K562 (cell line): ENCODE results near the gene MAP2K7. TPM values are rescaled to one million over a fixed set of nuclear protein-coding genes. Genes with fewer than 3 reads are reported as not detected.

Experiments used
- CBFB ChIP-seq: sonication (generic); formaldehyde crosslinking; IDR thresholded peaks from 2 replicates; pipeline ENCODE4 v1.4.0; 2020; ENCODE audit warnings: mild to moderate bottlenecking, missing genetic modification reagents
- CREB3 ChIP-seq: fragments of 450-650 bp; conservative IDR thresholded peaks from 2 replicates; pipeline ENCODE4 v1.6.1; 2016; ENCODE audit warnings: missing genetic modification characterization, low read depth, mild to moderate bottlenecking, missing compliant biosample characterization, moderate library complexity
- CREB5 ChIP-seq: fragments of 250-450 bp; sonication (Bioruptor Pico); IDR thresholded peaks from 2 replicates; pipeline ENCODE4 v1.5.0; 2020; ENCODE audit warnings: mild to moderate bottlenecking
- DIDO1 ChIP-seq: fragments of 450-650 bp; IDR thresholded peaks from 2 replicates; pipeline ENCODE4 v1.6.1; 2016; ENCODE audit warnings: low read depth, missing biosample characterization, missing genetic modification characterization
- ESRRA ChIP-seq: fragments of 450-650 bp; IDR thresholded peaks from 2 replicates; pipeline ENCODE4 v1.6.1; 2014; ENCODE audit warnings: low read depth, mild to moderate bottlenecking, moderate library complexity, borderline replicate concordance
- HIVEP1 ChIP-seq: fragments of 250-450 bp; sonication (Bioruptor Pico); IDR thresholded peaks from 2 replicates; pipeline ENCODE4 v1.4.0; 2020; ENCODE audit warnings: mild to moderate bottlenecking
- IRF2 ChIP-seq: sonication (generic); formaldehyde crosslinking; IDR thresholded peaks from 2 replicates; pipeline ENCODE4 v1.8.1; 2022; ENCODE audit warnings: mild to moderate bottlenecking, missing genetic modification reagents
- PATZ1 ChIP-seq: fragments of 250-450 bp; sonication (Bioruptor Pico); IDR thresholded peaks from 2 replicates; pipeline ENCODE4 v1.5.0; 2020; ENCODE audit warnings: mild to moderate bottlenecking, borderline replicate concordance
- SMARCC2 ChIP-seq: fragments of 450-650 bp; IDR thresholded peaks from 2 replicates; pipeline ENCODE4 v1.6.1; 2017; ENCODE audit warnings: antibody characterized with exemption, moderate library complexity, mild to moderate bottlenecking, low read depth
- STAT5A ChIP-seq: IDR thresholded peaks from 2 replicates; pipeline ENCODE4 v1.6.1; 2012; ENCODE audit warnings: low read length, inconsistent platforms, borderline replicate concordance
- THRAP3 ChIP-seq: fragments of 450-650 bp; IDR thresholded peaks from 2 replicates; pipeline ENCODE4 v1.6.1; 2016; ENCODE audit warnings: mild to moderate bottlenecking, inconsistent platforms, borderline replicate concordance
- USF2 ChIP-seq: sonication (generic); formaldehyde crosslinking; IDR thresholded peaks from 2 replicates; pipeline ENCODE4 v1.5.0; 2020; ENCODE audit warnings: missing genetic modification reagents
- ZNF133 ChIP-seq: fragments of 250-450 bp; sonication (Bioruptor Pico); IDR thresholded peaks from 2 replicates; pipeline ENCODE4 v1.4.0; 2020; ENCODE audit warnings: mild to moderate bottlenecking
- ZNF24 ChIP-seq: fragments of 450-650 bp; IDR thresholded peaks from 2 replicates; pipeline ENCODE4 v1.6.1; 2016
- polyA plus RNA-seq, 8 experiments: library from polyadenylated mRNA; depleted of rRNA in 4 of 8; stranded (reverse) in 5 of 8; unstranded in 3 of 8; fragments of >200 nt; fragmentation: Nextera tagmentation in 2 of 8; fragmentation: Illumina TruSeq in 1 of 8; extraction: Ambion mirVana in 2 of 8; extraction: Trizol in 1 of 8; gene quantifications; 2 replicates each; pipeline versions ENCODE4 v1.2.1 to v1.2.3, GENCODE V29; 2011 to 2014; ENCODE audit warnings: inconsistent platforms in 1 of 8, missing spikeins in 1 of 8
- total RNA-seq, 7 experiments: library from RNA; depleted of rRNA in 6 of 7; stranded (reverse); fragments of >200 nt in 6 of 7; fragmentation: Illumina TruSeq in 2 of 7; extraction: Trizol in 2 of 7; gene quantifications; 2 replicates each; pipeline versions ENCODE4 v1.2.1 to v1.2.3, GENCODE V29; 2011 to 2021; ENCODE audit warnings: low replicate concordance in 1 of 7
- TF ChIP-seq, protein P1 (sequence below): fragments of 250-450 bp; sonication (Bioruptor Pico); IDR thresholded peaks from 2 replicates; pipeline ENCODE4 v1.8.0; 2021; ENCODE audit warnings: moderate library complexity, mild to moderate bottlenecking, inconsistent platforms
- TF ChIP-seq, protein P2 (sequence below): fragments of 450-650 bp; IDR thresholded peaks from 2 replicates; pipeline ENCODE4 v1.6.1; 2016
- TF ChIP-seq, protein P3 (sequence below), 2 experiments: fragments of 450-650 bp in 1 of 2; IDR thresholded peaks; 2 replicates each; pipeline ENCODE4 v1.6.1; 2011 to 2017; ENCODE audit warnings: low read depth in 2 of 2, antibody characterized with exemption in 1 of 2, borderline replicate concordance in 1 of 2, low read length in 1 of 2, mild to moderate bottlenecking in 1 of 2, mixed read lengths in 1 of 2; ENCODE audit not compliant: control insufficient read depth in 1 of 2

The MAP2K7 gene
- total and polyA plus RNA-seq, 9 of the 15 experiments (the other 6 are each of a cell fraction or from before 2014, with no cell fraction given), result 0.51 to 45.8 (median 14.1) TPM

GRCh38 chr19:7943444-7944176 lies 39.9 kb downstream of the MAP2K7 start, which contains the start of gene TIMM44 (continued):
- TF ChIP-seq USF2 (peak; percentile 54), HIVEP1 (CRISPR knock-in tag) (0 out of 2 replicates have a peak, but pooled peaks have one; percentile 40), IRF2 (CRISPR knock-in tag) (no peak), THRAP3 (no peak), CREB3 (tag) (no peak), ESRRA (peak; percentile 95), ZNF133 (CRISPR knock-in tag) (no peak), CREB5 (CRISPR knock-in tag) (no peak), ZNF24 (no peak), PATZ1 (no peak), DIDO1 (tag) (0 out of 2 replicates have a peak, but pooled peaks have one; percentile 58), CBFB (peak; percentile 76; the same call in 1 of the 2 replicates), STAT5A (0 out of 2 replicates have a peak, but pooled peaks have one; percentile 9), SMARCC2 (no peak)
- TF ChIP-seq, protein P1, sequence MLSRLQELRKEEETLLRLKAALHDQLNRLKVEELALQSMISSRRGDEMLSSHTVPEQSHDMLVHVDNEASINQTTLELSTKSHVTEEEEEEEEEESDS, result no peak
- TF ChIP-seq, protein P2, sequence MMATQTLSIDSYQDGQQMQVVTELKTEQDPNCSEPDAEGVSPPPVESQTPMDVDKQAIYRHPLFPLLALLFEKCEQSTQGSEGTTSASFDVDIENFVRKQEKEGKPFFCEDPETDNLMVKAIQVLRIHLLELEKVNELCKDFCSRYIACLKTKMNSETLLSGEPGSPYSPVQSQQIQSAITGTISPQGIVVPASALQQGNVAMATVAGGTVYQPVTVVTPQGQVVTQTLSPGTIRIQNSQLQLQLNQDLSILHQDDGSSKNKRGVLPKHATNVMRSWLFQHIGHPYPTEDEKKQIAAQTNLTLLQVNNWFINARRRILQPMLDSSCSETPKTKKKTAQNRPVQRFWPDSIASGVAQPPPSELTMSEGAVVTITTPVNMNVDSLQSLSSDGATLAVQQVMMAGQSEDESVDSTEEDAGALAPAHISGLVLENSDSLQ, result peak; percentile 97
- TF ChIP-seq, protein P3, sequence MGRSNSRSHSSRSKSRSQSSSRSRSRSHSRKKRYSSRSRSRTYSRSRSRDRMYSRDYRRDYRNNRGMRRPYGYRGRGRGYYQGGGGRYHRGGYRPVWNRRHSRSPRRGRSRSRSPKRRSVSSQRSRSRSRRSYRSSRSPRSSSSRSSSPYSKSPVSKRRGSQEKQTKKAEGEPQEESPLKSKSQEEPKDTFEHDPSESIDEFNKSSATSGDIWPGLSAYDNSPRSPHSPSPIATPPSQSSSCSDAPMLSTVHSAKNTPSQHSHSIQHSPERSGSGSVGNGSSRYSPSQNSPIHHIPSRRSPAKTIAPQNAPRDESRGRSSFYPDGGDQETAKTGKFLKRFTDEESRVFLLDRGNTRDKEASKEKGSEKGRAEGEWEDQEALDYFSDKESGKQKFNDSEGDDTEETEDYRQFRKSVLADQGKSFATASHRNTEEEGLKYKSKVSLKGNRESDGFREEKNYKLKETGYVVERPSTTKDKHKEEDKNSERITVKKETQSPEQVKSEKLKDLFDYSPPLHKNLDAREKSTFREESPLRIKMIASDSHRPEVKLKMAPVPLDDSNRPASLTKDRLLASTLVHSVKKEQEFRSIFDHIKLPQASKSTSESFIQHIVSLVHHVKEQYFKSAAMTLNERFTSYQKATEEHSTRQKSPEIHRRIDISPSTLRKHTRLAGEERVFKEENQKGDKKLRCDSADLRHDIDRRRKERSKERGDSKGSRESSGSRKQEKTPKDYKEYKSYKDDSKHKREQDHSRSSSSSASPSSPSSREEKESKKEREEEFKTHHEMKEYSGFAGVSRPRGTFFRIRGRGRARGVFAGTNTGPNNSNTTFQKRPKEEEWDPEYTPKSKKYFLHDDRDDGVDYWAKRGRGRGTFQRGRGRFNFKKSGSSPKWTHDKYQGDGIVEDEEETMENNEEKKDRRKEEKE (IDR thresholded peaks at IDR 0.05; ENCODE audit: borderline replicate concordance in 1 of 2, control insufficient read depth in 1 of 2, low read depth in 2 of 2, low read length in 1 of 2), result no peak
